Fibroblast of lung (primary cell): ENCODE measurements around the gene ASXL1. TPM values are rescaled to one million over a fixed set of nuclear protein-coding genes. Genes with fewer than 3 reads are reported as not detected.

Experiments used
- DNase-seq, 2 donors: peaks; one replicate each; pipeline versions ENCODE4 v3.0.0 to v3.0.0-alpha.2; 2010; ENCODE audit warnings: low read depth in 2 of 2
- H2AFZ ChIP-seq: 2 replicates; pipeline ENCODE4 v1.5.1; 2012; ENCODE audit warnings: low read length, control low read depth, inconsistent platforms
- H3K27ac ChIP-seq: 2 replicates; pipeline ENCODE4 v1.5.1; 2011; ENCODE audit warnings: low read length, control low read depth; ENCODE audit not compliant: insufficient read depth
- H3K27me3 ChIP-seq: 2 replicates; pipeline ENCODE4 v1.5.1; 2011; ENCODE audit warnings: mild to moderate bottlenecking, low read length; ENCODE audit not compliant: control insufficient read depth, insufficient read depth
- H3K36me3 ChIP-seq: 2 replicates; pipeline ENCODE4 v1.5.1; 2011; ENCODE audit warnings: low read length; ENCODE audit not compliant: control insufficient read depth, insufficient read depth
- H3K4me1 ChIP-seq: 2 replicates; pipeline ENCODE4 v1.5.1; 2011; ENCODE audit warnings: low read length; ENCODE audit not compliant: control insufficient read depth, insufficient read depth; ENCODE audit errors: extremely low read depth
- H3K4me2 ChIP-seq: 2 replicates; pipeline ENCODE4 v1.5.1; 2011; ENCODE audit warnings: low read length, control low read depth; ENCODE audit not compliant: insufficient read depth; ENCODE audit errors: extremely low read depth
- H3K4me3 ChIP-seq, 4 experiments: fragments of 200-600 bp in 1 of 4; sonication (generic) in 1 of 4; replicated peaks in 1 of 4; 2 replicates each; pipeline ENCODE4 v1.5.1; 2011 to 2016; ENCODE audit warnings: low read length in 4 of 4, low read depth in 3 of 4, mild to moderate bottlenecking in 3 of 4, control low read depth in 2 of 4, inconsistent platforms in 1 of 4, mixed read lengths in 1 of 4; ENCODE audit not compliant: insufficient read depth in 1 of 4; ENCODE audit errors: control extremely low read depth in 1 of 4
- H3K79me2 ChIP-seq: 2 replicates; pipeline ENCODE4 v1.5.1; 2012; ENCODE audit warnings: mild to moderate bottlenecking, low read length, inconsistent platforms; ENCODE audit not compliant: control insufficient read depth, insufficient read depth
- H3K9ac ChIP-seq: 2 replicates; pipeline ENCODE4 v1.5.1; 2011; ENCODE audit warnings: mild to moderate bottlenecking, low read length, control low read depth; ENCODE audit not compliant: insufficient read depth
- H3K9me3 ChIP-seq: 2 replicates; pipeline ENCODE4 v1.5.1; 2012; ENCODE audit warnings: low read depth, low read length; ENCODE audit not compliant: control insufficient read depth, insufficient read depth
- H4K20me1 ChIP-seq: 2 replicates; pipeline ENCODE4 v1.5.1; 2011; ENCODE audit warnings: low read length; ENCODE audit not compliant: control insufficient read depth, insufficient read depth; ENCODE audit errors: extremely low read depth
- CTCF ChIP-seq, 2 donors: IDR thresholded peaks in 1 of 2; conservative IDR thresholded peaks in 1 of 2; 1 replicate in 1 of 2; 2 replicates in 1 of 2; pipeline ENCODE4 v1.5.1; 2011 to 2012; ENCODE audit warnings: low read length in 2 of 2, control low read depth in 1 of 2, inconsistent platforms in 1 of 2, low read depth in 1 of 2, mild to moderate bottlenecking in 1 of 2
- EZH2 ChIP-seq: IDR thresholded peaks from 2 replicates; pipeline ENCODE4 v1.5.1; 2012; ENCODE audit warnings: low read length, control low read depth, mild to moderate bottlenecking; ENCODE audit errors: missing control alignments
- polyA plus RNA-seq, 2 donors: library from polyadenylated mRNA; depleted of rRNA in 1 of 2; stranded (reverse) in 1 of 2; unstranded in 1 of 2; fragments of >200 nt; gene quantifications; 2 replicates each; pipeline ENCODE4 v1.2.1, GENCODE V29; 2011 to 2012; ENCODE audit warnings: missing spikeins in 1 of 2
- total RNA-seq: library from RNA; depleted of rRNA; stranded (reverse); fragments of >200 nt; gene quantifications from 2 replicates; pipeline ENCODE4 v1.2.1, GENCODE V29; 2014

ASXL1 gene
- total and polyA plus RNA-seq, 2 donors (not counting 1 experiment from before 2014, with no cell fraction given): 38.0 to 41.1 TPM

- H3K4me2 ChIP-seq: no peak overlapping the region
- H3K79me2 ChIP-seq: peaks cover 5% of the 10 kb centered on the region
- no peaks in the 10 kb centered on the region for H4K20me1 ChIP-seq
- no peak overlapping the region for H2AFZ ChIP-seq
- no peaks in the 10 kb centered on the region for H3K27me3 ChIP-seq
- H3K4me1 ChIP-seq: peaks cover 11% of the 10 kb centered on the region
- H3K9me3 ChIP-seq: no peaks in the 10 kb centered on the region
- H3K36me3 ChIP-seq: no peaks in the 10 kb centered on the region
- H3K4me3 ChIP-seq: no peak overlapping the region
- H3K9ac ChIP-seq: no peak overlapping the region
- no peak for DNase-seq
- H3K27ac ChIP-seq: no peak overlapping the region
- TF ChIP-seq CTCF (conservative IDR thresholded peaks at IDR 0.05 in 1 of 2, IDR thresholded peaks at IDR 0.05 in 1 of 2; ENCODE audit: low read depth in 1 of 2, low read length in 2 of 2): no peak
- TF ChIP-seq EZH2: no peak
Measured at GRCh38 chr20:32479697-32480171, 121.6 kb downstream of the ASXL1 start.

- Histone ChIP-seq H4K20me1 (no peaks in the 10 kb centered on the region), H3K4me3 (no peak overlapping the region), H3K27ac (no peak overlapping the region), H2AFZ (no peak overlapping the region), H3K79me2 (peaks cover 5% of the 10 kb centered on the region), H3K9ac (no peak overlapping the region), H3K4me2 (no peak overlapping the region), H3K36me3 (no peaks in the 10 kb centered on the region), H3K9me3 (no peaks in the 10 kb centered on the region), H3K4me1 (peaks cover 8% of the 10 kb centered on the region), H3K27me3 (no peaks in the 10 kb centered on the region)
- DNase-seq: peak in 1 of 2 donors; percentile 62
- TF ChIP-seq CTCF (conservative IDR thresholded peaks at IDR 0.05 in 1 of 2, IDR thresholded peaks at IDR 0.05 in 1 of 2; ENCODE audit: low read depth in 1 of 2, low read length in 2 of 2): no peak
- TF ChIP-seq EZH2: no peak
Measured at GRCh38 chr20:32480371-32481241, 122.5 kb downstream of the ASXL1 start.

- DNase-seq: no peak
- Histone ChIP-seq H3K4me2 (no peak overlapping the region), H3K4me1 (peaks cover under 1% of the 10 kb centered on the region), H4K20me1 (no peaks in the 10 kb centered on the region), H3K9ac (no peak overlapping the region), H3K79me2 (peaks cover 5% of the 10 kb centered on the region), H2AFZ (no peak overlapping the region), H3K36me3 (no peaks in the 10 kb centered on the region), H3K27ac (no peak overlapping the region), H3K9me3 (no peaks in the 10 kb centered on the region), H3K4me3 (peak overlapping the region in 2 of 4 experiments; percentile 54 to 61), H3K27me3 (peaks cover 2% of the 10 kb centered on the region)
- no peak for TF ChIP-seq EZH2
- TF ChIP-seq CTCF (conservative IDR thresholded peaks at IDR 0.05 in 1 of 2, IDR thresholded peaks at IDR 0.05 in 1 of 2; ENCODE audit: low read depth in 1 of 2, low read length in 2 of 2): no peak
Measured at GRCh38 chr20:32481311-32482142, 123.4 kb downstream of the ASXL1 start.
